ENCODE data around the gene DGCR2. TPM values are rescaled to one million over a fixed set of nuclear protein-coding genes. Genes with fewer than 3 reads are reported as not detected.
"Not testable (repeated sequence)": the region's sequence is repeated elsewhere in the genome, so short reads cannot be mapped to it uniquely, and the experiment has no call there.

Gene DGCR2
- polyA plus RNA-seq, 12 donors: 36.1 to 53.3 (median 43.6) TPM; not detected in 1

DNA sequence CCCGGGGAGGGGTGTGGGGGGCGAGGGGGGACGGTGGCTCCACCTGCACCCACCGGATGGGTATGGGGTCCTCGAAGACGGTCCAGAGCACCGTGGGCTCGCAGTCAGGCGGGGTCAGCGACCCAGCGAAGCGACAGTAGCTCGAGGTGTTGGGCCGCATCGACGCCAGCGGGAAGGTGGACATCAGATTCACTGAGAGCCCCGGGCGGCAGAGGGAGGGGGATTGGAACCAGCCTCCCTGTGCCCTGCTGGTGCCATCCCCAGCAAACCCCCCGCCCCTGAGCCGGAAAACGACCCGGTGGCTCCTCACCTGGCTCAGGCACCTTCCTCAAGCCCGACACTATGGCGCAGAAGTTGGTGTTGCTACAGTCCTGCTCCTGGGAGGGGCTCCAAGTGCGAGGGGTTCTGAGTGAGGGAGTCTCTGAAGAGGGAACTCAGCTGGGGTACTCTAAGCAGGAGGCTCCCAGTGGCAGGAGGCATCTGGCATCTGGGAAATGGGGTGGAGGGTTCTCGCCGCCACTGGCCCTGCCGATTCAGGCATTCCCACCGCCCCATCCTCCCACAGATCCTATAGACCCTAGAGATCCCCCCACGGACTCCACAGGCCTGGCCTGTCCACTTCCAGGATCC, 89.9 kb downstream of the DGCR2 start:
- DNase-seq: not testable (repeated sequence)

DNA sequence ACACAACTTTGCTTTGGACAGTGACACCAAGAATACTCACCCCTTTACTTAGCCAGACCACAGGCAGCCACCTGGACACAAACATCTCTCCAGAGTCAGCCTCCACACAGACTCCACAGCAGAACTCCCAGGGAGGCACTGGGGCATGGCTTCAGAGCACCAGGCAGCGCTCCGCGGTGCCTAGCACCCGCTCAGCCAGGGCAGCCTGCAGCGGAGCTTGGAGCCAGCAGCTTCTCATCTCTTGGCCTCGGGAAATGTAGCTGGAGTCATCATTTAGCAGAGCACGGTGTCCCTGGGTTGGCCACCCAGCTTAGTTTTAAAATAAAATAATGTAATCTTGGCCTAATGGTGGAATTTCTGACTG, 91.3 kb downstream of the DGCR2 start:
- DNase-seq: not testable (repeated sequence)

DNA sequence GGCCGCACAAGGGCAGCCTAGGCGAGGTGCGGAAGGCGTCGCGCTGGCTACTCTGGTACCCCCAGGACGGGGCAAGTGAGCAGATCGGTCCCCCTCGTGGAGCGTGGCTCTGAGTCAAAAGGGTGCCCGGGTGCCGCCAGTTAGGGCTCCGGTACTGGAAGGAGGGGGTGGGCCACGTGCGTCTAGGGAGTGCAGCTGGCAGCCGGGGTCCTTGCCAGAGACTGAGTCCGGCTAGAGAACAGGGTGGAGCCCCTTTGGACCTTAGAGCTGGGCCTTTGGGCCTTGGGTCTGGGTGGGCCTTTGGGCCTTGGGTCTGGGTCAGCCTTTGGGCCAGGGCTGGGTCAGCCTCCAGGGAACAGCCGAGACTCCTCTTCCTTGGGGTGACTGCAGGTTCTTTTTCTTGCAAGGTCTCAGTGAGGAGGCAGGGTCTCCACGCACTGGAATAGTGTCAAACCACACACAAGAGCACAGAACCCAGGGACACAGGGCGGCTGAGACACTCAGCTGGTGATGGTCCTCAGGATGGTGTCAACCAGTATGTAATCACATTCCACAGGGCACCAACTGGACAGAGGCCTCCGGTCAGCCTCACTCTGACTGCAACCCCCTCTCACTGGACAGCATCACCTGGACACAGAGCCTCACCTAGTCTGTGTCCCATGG, 91.9 kb downstream of the DGCR2 start:
- not testable (repeated sequence) for DNase-seq

DNA sequence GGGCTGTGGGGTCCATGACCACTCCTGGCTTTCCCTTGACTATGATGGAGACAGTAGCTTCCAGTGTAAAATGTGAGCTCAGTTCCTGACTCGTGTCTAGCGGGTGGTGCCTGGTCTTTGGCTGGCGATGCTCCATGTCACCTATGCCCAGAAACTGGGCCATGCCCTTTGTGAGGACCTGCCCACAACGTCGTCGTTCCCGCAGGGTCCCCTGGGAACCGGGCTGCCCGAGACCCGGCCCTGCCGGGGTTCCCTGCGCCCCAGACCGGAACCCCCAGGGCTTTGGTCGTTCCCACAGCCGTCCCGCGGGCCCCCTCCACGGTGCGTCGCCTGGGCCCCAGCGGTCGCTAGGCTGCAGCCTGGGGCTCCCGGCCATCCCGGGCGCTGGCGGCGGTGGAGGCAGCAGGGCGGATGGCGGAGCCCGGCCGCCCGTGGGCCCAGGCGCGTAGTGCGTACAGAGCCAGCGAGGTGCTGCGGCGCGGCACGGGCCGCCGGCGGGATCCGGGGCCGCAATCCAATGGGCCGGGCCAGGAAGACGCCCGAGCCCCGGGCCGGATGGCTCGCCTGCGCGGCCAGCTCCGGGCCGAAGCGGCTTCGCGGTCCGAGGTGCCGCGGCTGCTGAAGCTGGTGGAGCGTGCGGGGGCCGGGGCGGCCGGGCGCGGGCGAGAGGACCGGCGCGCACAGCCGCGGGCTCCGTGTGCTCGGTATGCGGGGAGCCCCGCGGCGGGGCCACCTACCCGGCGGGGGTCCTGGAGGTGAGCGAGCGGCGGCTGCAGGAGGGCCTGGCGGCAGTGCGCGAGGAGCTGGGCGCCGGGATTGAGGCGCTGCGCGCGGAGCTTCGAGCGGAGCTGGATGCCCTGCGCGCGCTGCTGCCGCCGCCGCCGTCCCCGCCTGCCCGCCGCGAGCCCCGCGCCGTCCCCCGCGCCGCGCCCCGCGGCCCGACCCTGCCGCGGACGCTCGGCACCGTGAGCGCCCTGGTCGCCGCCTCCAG, 92.8 kb downstream of the DGCR2 start:
- not testable (repeated sequence) for DNase-seq

DNA sequence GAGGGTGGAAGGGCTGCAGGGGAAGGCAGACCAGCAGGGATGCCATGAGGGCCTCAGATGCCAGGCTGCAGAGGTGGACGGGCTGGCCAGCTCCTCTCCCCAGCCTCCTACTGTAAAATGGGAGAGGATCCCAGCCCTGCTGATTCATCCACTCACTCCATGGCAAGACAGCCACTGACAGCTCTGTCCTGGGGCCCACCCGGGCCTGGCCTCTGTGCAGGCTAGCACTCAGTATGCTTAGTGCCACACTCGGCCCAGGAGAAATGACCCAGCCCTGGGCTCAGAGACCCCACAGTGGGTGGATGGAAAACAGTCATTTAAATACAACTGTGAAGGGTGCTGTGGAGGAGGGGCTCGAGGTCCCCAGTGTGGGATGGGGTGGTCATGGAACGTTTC, 94.2 kb downstream of the DGCR2 start:
- DNase-seq: not testable (repeated sequence)

DNA sequence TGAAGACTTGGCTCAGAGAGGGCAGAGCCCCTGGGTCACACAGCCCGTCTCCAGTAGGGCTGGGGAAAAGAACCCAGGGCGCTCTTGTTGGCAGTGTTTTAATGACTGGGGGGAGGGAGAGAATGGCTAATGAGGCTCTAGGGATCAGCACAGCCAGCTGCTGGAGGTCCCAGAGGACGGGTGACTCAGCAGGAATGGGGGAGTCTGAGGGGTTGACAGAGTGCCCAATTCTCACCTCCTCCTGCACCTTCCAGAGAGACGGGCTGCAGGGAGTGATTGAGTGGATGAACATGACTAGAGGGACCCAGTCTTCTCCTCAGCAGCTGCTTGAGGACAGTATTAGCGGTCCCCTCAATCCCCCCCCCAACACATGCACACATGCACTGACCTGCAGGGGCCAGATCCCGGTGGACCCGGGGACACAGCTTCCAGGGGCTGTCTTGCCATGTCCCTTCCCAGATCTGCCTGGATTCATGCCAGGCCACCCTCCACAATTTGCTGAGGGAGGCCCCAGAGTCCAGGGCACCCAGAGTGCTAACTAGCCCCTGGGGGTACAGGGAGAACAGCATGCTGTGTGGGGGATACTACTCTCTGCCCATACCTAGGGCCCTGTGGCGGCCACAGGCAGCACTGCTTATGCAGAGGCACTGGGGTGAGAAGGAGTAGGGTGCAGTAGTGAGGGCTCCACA, 94.7 kb downstream of the DGCR2 start:
- not testable (repeated sequence) for DNase-seq

DNA sequence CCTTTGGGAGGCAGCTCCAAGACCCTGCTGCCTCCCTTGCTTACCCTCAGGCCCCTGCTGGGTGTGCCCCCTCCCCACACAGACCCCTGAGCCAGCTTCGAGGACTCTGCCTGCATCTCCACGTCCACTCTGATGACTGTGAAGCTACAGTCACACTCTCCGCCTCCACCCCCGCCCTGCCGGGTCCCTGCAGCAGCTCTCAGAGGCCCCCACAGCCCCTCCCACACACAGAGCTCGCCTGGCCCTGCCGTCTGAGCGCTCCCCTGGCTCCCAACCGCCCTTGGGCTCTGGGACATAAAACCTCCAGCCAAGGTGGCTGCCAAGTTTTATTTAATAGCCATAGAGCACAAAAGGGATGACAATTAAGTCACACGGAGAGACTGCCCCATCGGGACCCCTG, 96.1 kb downstream of the DGCR2 start:
- not testable (repeated sequence) for DNase-seq

DNA sequence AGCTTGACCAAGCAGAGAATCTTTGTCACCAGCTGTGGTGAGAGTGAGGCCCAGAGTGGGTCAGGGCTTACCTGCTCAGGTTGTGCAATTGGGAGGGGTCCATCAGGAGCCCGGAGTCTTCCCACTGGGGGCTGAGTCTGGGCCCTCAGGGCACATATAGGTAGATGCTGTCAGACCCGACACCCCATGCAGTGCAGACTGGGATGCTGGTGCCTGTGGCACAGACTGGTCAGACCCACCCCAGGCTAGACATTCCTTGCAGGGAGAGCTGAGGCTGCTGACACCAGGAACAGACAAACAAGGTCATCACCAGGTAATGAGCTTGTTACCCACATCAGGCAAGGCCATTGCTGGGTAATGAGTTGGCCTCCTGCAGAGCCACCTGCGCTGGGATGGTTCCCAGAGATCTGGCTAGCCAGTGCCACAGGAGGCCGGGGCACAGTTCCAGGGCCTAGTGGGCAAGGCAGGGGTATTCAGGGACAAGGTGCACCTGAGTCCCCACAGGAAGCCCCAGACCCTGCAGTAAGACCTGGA, 97.2 kb downstream of the DGCR2 start:
- DNase-seq: not testable (repeated sequence)

DNA sequence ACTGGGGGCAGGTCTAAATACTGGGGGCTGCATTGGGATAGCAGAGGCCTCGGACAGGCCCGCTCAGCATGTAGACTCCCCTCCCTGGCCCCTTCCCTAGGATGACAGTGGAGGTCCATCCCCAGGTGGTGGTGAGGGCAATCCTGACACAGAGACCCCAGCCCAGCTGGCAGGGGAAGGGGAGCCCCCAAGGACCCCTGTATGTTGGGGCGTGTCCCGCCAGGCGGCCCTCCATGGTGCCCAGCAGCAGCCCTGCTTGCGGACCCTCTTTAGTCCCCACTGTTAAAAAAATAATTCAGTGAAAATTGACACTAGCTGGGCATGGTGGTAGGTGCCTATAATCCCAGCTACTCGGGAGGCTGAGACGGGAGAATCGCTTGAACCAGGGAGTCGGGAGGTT, 98.3 kb downstream of the DGCR2 start:
- not testable (repeated sequence) for DNase-seq

DNA sequence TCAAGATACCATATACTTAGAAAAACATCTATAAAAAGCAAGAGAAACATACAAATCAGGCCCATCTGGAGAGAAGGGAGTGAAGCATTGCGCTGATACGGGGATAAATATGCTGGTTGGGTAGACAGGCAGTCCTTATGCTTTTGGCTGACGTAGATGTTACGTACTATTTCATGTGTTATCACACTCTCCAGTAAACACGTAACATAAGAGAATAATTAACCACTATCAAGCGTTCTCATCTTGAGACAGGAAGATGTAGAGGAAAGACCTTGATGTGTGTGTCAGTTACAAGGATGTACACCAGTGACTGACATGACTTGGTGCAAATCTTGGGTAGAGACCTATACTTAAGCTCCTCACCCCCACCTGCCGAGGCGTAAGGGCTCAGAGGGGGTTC, 99.5 kb downstream of the DGCR2 start:
- DNase-seq: no peak

DNA sequence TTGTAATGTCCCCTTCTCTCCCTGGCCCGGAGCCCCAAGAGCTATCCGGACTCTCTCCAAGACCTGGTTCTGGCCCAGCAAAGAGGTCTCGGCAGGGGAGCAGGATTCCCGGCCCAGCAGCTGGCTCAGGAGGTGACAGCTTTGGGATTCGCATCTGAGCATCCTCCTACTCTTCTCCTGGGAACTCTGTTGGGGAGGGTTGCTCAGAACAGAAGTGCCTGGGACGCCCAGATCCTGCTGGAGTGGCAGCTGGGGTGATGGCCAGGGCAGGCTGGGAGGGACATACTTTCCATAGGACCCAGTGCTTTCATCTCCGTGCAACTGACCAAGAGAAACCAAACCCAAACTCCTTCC, 102.6 kb downstream of the DGCR2 start:
- DNase-seq: no peak

DNA sequence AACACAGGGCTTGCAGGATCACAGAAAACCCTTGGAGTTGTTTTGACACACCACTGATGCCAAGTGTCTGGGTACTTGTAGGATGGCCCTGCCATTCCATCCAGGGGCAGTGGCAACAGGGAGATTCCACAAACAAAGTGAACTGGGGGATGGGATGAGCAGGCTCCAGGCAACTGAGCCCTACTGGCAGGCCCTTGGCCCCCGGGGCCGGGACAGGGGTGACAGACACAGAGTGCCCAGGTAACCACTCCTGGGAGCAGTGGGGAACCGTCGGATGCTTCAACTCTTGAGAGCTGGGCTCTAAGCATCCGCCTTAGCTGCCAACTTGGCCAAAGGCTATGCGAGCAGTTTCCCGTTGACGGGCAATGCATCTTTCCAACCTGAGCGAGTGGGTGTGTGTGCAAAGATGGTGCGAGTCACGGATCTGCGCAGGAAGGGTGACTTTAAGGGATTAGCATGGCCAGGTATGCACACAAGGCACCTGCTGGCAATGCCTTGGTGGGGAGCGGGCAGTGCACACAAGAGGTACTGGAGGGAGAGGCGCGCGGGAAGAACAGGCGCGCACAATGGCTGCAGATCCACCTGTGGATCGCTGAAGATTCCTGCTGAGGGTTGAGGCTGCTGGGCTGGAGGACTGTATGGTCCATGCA, 103.1 kb downstream of the DGCR2 start:
- no peak for DNase-seq

DNA sequence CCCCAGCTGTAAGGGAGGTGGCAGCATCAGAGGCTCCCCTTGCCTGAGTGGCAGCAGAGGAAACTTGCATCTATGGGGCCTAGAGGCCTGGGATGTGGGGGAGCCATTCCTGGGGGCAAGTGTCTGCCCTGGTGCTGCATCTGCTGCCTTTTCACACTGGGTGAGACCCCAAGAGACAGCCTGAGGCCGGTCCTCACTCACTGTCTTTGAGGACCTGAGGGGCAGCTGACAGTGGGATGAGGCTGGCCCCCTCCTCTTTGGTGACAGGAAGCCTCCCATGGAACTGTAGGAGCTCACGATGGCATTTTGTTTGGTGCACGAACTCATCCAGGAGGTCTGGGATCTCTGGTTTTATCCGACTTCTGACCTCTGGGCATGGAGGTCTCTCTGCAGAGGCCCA, 104.0 kb downstream of the DGCR2 start:
- DNase-seq: no peak

DNA sequence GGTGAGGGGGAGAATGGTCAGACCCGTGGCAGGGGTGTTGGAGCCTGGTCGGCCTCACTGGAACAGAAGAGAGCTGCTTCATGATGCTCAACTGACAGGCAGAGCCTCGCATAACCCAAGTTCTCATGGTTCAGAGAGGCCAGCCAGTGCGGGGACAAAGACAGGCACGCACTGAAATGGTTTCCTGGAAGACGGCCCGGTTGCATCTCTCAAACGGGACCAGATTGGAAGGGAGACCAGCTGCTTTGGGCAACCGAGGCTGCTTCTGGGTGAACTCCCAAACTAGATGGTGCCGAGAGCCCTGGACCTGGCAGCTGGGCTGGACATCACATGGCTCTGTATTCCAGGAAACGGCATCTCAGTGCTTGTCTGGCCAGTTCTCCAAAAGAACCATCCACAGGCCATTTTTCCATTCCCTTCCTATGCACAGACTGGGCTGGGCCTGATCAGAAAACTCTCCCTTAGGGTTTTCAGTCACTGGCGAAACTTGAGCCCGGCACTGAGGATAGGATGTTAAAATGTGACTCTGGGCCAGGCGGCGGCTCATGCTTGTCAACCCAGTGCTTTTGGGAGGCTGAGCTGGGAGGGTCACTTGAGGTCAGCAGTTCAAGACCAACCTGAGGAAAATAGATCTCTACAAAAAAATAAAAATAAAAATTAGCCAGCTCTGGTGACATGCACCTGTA, 106.0 kb downstream of the DGCR2 start:
- no peak for DNase-seq

DNA sequence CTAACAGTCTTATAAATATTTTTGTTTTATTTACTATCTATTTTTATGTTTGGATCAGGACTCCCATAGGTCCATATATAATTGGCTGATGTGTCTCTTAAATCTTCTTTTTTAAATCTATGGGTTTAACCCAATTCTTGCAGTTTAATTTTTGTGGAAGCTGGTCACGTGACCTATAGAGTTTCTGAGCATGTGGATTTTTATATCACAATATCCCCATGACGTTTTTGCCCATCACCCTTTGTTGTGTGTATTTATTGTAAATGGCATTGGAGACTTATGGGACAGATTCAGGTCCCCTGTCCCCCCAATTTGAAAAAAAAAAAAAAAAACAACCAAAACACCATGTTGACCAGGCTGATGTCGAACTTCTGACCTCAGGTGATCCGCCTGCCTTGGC, 107.3 kb downstream of the DGCR2 start:
- no peak for DNase-seq

DNA sequence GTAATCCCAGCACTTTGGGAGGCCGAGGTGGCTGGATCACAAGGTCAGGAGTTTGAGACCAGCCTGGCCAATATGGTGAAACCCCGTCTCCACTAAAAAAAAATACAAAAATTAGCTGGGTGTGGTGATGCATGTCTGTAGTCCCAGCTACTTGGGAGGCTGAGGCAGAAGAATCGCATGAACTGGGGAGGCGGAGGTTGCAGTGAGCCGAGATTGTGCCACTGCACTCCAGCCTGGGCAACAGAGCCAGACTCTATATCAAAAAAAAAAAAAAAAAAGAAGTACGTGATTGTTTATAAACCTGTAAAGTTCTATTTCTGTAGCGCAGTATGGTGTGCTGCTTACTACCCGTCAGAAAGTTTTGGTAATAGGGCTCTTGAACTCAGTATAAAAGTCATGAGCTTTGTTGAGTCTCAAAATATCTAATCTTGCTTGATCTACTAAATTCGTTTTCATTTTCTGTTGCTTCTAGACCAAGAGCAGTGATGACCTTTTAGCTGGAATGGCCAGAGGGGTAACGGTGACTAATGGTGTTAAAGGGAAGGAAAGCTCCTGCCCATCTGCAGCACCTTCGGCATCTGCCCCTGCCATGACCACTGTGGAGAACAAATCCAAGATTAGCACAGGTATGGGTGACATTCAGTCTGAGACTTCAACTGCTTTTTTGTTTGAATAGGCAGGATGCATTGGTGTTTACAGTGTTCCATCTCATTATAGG, 108.2 kb downstream of the DGCR2 start:
- DNase-seq: not testable (repeated sequence)

DNA sequence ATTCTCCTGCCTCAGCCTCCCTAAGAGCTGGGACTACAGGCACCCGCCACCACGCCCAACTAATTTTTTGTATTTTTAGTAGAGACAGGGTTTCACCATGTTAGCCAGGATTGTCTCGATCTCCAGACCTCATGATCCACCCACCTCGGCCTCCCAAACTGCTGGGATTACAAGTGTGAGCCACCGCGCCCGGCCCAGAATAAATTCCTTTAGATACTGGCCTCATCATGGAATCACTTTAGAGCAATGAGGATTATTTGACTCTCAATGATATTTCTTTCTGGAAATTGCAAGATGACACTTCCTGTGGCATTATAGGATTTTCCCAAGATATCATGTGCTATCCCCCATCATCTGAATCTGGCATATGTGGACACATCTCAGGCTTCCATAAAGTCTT, 108.8 kb downstream of the DGCR2 start:
- not testable (repeated sequence) for DNase-seq

DNA sequence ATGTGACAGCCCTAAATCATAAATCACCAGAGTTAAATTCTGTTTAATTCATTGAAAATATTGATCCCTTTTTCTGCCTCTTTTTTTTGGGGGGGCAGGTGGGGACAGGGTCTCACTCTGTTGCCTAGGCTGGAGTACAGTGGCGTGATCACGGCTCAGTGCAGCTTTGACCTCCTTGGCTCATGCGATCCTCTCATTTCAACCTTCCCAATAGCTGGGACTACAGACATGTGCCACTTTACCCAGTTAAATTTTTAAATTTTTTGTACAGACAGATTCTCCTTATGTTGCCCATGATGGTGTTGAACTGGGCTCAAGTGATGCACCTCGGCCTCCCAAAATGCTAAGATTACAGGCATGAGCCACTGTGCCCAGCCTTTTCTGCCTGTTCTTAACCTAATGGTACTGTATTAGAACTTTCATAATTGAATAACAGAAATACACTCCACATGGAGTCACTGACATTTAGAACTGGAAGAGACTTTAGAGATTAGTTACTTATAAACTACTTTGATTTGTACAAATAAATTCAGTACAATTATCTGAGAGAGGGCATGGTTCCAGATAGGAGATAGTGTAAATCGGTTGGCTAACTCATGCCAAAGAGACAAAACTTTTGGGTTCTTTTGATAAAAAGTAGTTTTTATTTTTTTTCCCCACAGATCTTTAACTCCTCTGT, 109.8 kb downstream of the DGCR2 start:
- no peak for DNase-seq

DNA sequence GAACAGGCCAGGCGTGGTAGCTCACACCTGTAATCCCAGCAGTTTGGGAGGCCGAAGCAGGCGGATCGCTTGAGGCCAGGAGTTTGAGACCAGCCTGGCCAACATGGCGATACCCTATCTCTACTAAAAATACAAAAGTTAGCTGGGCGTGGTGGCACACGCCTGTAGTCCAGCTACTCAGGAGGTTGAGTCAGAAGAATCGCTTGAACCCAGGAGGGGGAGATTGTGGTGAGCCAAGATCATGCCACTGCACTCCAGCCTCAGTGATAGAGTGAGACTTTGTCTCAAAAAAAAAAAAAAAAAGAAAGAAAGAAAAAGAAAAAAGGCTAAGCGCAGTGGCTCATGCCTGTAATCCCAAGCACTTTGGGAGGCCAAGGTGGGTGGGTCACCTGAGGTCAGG, 110.6 kb downstream of the DGCR2 start:
- DNase-seq: not testable (repeated sequence)
